T47D (cell line): ENCODE data around the gene ELFN1.

Source experiments
- DNase-seq, 2 experiments: peaks; one replicate each; pipeline versions ENCODE4 v3.0.0 to v3.0.0-alpha.2; 2011 to 2012; ENCODE audit warnings: low read depth in 1 of 2, low spot score in 1 of 2
- JUND ChIP-seq: IDR thresholded peaks from 2 replicates; pipeline ENCODE4 v1.6.1; 2012; ENCODE audit warnings: low read depth
- in situ Hi-C: cut with HindIII; loops from 2 replicates; pipeline ENCODE4 v1.10.0; 2016; ENCODE audit warnings: low sequenced_read_pairs, low pct_unique_long_range_greater_than_20kb

Gene ELFN1

DNA sequence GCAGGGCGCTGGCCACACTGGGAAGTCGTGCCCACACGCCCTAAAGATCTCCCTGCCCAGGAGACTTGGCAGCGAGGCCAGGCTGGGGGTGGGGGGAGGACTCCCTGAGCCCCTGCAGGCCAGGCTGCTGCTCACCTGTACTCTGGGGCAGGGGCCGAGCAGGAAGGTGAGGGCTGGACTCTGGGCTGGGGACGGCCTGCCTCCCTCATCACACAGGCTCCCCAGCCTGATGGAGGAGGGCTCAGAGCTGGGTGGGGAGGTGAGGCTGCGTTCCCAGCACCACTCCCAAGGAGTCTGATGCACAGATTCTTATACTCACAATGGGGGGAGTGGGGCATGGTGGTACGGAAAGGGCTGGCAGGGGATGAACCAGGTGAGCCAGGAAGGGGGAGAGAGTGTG, 71.2 kb downstream of the ELFN1 start:
- DNase-seq, result no peak
- no peak for TF ChIP-seq JUND
- in situ Hi-C loops, result no loop called here

DNA sequence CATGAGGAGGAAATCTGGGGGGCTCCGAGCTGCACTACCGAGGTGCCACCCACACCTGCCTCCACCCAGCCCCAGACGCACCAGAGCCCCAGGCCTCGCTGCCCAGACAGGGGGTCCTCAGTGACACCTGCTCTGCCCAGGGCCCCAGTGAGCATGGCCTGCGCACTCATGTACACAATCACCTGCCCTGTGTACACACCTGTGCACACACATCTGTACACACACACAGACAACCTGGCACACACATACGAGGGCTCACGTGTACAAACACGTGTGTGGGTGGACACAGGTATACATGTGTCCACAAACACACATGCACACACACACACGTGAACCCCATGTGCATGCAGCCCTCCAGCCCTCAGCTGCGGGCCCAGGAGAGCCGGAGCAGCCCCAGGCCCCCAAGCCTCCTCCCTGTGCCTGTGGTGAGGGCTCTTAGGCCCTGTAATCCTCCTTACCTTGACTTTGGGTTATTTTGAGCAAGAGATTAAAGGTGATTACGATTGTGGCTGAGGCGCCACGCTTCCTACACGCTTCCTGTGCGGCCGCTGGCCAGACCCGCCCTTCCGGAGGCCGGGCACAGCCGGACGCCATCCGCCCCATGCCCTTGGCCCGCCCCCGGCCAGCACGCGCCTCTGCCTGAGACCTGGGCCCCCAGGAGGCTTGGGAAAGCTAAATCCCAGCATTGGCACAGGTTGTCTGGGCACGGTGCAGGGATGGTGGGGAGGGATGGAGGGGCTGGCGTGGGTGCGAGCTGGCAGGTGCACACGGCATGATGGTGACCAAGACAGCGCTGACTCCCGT, 71.9 kb downstream of the ELFN1 start:
- TF ChIP-seq JUND, result no peak
- in situ Hi-C loops, result no loop called here
- peak in 1 of 2 experiments; percentile 41 for DNase-seq

DNA sequence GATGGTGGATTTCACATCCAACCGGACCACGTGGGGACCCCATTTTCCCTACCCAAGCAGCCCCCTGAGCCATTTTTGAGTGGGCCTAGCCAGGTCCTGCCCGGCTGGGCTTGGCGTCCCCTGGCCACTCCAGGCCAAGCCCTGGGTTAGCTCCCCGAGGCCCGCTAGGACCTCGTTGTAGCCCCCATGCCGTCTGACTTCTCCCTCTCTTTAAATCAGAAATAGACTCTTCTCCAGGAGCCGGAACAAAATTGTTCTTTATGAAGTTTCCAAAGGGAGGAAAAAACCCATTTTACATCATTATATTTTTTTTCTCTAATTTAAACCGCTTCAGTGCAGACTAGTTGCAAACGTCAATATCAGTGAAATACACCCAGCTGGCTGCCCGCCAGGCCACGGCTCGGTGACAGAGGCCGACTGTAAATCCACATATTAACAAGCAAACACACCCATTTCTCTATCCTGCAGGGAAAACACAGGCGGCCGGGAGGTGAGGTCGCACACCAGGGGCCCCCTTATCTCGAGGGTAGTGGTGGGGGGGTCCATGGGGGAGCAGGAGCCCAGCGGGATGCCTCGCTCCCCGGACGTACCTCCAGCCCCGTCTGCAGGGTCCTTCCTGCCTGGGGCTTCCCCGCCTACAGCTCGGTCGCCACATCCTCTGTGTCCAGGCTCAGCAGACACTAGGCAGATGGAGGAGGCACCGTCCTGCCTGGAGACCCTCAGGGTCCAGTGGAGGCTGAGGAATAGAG, 72.7 kb downstream of the ELFN1 start:
- DNase-seq, result no peak
- in situ Hi-C loops, result no loop called here
- TF ChIP-seq JUND, result no peak

GRCh38 chr7:1743481-1744230, 73.6 kb downstream of the ELFN1 start:
- in situ Hi-C loops, result no loop called here
- TF ChIP-seq JUND, result no peak
- no peak for DNase-seq

GRCh38 chr7:1744296-1745017, 74.4 kb downstream of the ELFN1 start:
- TF ChIP-seq JUND, result no peak

GRCh38 chr7:1745018-1745532, 75.0 kb downstream of the ELFN1 start:
- in situ Hi-C loops, result no loop called here
- TF ChIP-seq JUND, result no peak

More at GRCh38 chr7:1744296-1745017, 74.4 kb downstream of the ELFN1 start:
- in situ Hi-C loops, result no loop called here
- no peak for DNase-seq

DNA sequence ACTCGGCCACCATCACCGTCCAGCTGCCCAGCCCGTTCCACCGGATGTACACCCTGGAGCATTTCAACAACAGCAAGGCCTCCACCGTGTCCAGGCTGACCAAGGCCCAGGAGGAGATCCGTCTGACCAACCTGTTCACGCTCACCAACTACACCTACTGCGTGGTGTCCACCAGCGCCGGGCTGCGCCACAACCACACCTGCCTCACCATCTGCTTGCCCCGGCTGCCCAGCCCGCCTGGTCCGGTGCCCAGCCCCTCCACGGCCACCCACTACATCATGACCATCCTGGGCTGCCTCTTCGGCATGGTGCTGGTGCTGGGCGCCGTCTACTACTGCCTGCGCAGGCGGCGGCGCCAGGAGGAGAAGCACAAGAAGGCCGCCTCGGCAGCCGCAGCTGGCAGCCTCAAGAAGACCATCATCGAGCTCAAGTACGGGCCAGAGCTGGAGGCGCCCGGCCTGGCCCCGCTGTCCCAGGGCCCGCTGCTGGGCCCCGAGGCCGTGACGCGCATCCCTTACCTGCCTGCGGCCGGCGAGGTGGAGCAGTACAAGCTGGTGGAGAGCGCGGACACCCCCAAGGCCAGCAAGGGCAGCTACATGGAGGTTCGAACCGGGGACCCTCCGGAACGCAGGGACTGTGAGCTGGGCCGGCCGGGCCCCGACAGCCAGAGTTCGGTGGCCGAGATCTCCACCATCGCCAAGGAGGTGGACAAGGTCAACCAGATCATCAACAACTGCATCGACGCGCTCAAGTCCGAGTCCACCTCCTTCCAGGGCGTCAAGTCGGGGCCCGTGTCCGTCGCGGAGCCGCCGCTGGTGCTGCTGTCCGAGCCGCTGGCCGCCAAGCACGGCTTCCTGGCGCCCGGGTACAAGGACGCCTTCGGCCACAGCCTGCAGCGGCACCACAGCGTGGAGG, 75.8 kb downstream of the ELFN1 start:
- TF ChIP-seq JUND, result no peak
- no peak for DNase-seq
- in situ Hi-C loops, result no loop called here

More at GRCh38 chr7:1745018-1745532, 75.0 kb downstream of the ELFN1 start:
- no peak for DNase-seq

- no peak for TF ChIP-seq JUND
- in situ Hi-C loops, result no loop called here
- no peak for DNase-seq
Measured at GRCh38 chr7:1746491-1746975, 76.5 kb downstream of the ELFN1 start.

DNA sequence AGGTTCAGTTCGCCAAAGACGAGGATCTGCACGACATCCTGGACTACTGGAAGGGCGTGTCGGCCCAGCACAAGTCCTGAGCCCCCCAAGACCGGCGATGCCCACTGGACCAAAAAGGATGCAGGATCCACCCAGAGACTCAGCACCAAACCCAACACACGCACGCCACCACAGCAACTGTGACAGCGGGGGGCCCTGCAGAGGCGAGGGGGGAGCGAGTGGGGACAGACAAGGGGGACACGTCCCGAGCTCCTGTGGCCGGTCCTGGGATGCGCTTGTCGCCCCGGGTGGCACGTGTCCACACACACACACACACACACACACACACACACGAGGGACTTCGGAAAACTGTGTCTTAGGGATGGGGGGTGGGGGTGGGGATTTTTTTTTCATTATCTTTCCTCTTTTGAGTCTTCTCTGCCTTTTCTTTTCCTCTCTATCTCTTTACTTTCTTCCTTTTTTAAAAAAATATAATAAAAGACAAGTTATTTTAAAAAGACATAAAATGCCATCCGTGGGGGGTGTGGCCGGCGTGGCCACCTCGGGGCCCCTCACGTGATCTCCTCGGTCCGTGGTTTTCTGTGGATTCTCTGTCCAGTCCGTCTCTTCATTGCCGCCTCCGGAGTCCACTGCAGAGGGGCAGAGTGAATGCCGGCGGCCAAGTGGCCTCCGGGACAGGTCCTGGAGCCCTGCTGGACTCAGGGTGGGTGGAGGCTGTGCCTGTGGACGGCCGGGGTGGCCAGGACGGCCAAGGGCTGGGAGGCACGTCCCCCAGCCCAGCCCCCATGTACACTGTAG, 77.1 kb downstream of the ELFN1 start:
- no peak for TF ChIP-seq JUND
- no peak for DNase-seq
- in situ Hi-C loops, result no loop called here

- TF ChIP-seq JUND, result no peak
- DNase-seq, result no peak
- in situ Hi-C loops, result no loop called here
Measured at GRCh38 chr7:1748076-1748838, 78.2 kb downstream of the ELFN1 start.
